NCI-H2196 (cell line): ENCODE measurements around the gene NUP54.
A peak's percentile ranks its signal among the peaks of the same experiment; 100 is the strongest.

Source experiments
- DNase-seq: peaks from one replicate; lab custom pipeline; 2025; ENCODE audit not compliant: unreplicated experiment; lab: John Stamatoyannopoulos, UW

NUP54 gene

GRCh38 chr4:76074468-76074867 lies 73.7 kb downstream of the NUP54 start, which contains the start of gene ART3:
ART3 (plus strand) TSS chr4:76074709; CDS start chr4:76075890, 1,181 bp downstream.
- no peak for DNase-seq

- DNase-seq = no peak
These were observed 75.4 kb downstream of the NUP54 start for GRCh38 chr4:76072760-76073159.

GRCh38 chr4:76067652-76068286 lies 80.4 kb downstream of the NUP54 start:
- peak; percentile 58 for DNase-seq

GRCh38 chr4:76066546-76066945 lies 81.7 kb downstream of the NUP54 start:
- DNase-seq = no peak
